A673 (cell line): ENCODE measurements around the gene NRG4.

Experiments
- CTCF ChIP-seq: fragments of 300-800, 200-600 bp; sonication (generic); conservative IDR thresholded peaks from 2 replicates; pipeline ENCODE4 v1.5.1; 2017; ENCODE audit warnings: low read depth, mild to moderate bottlenecking, antibody characterized with exemption, low read length, moderate library complexity, mixed read lengths
- EZH2 ChIP-seq: fragments of 200-600 bp; sonication (generic); IDR thresholded peaks from 2 replicates; pipeline ENCODE4 v1.6.1; 2017; ENCODE audit warnings: borderline replicate concordance, low read depth, mild to moderate bottlenecking, mixed read lengths, antibody characterized with exemption, low read length; ENCODE audit not compliant: poor library complexity, severe bottlenecking

DNA sequence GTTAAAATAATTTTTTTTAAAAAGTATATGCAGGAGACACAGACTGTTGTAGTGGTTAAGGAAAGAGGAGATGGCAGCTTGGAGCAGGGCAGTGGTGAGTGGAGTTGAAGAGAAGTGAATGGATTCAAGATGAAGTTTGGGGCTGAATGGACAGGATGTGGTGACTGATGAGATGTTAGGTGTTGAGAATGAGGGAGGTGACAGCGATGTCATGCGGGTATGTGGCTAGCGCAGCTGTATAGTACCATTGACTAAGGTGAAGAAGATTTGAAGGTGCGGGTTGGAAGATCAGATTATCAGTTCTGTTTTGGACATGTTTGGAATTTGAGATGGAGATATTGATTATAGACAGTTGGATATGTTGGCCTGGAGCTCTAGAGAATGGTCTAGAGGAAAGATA is 88.5 kb downstream of the NRG4 start:
- TF ChIP-seq CTCF (no peak), EZH2 (no peak)
